ENCODE data around the gene OASL. TPM values are rescaled to one million over a fixed set of nuclear protein-coding genes. Genes with fewer than 3 reads are reported as not detected.

The OASL gene
- total and polyA plus RNA-seq, 4 donors: 0.60 to 11.1 (median 9.2) TPM

GRCh38 chr12:120983759-120984158, 55.3 kb downstream of the OASL start:
- 78 to 89% methylated on average over 4 of the region's 4 CpGs for WGBS, 2 donors

GRCh38 chr12:120982659-120983058, 56.4 kb downstream of the OASL start:
- no peak for TF ChIP-seq CTCF (IDR thresholded peaks at IDR 0.05; ENCODE audit: control extremely low read depth, extremely low read depth)
- DNase-seq (no peak), ATAC-seq (ENCODE audit: insufficient read depth, low FRiP score) (no peak)
- WGBS, 2 donors: 81 to 85% methylated on average over 7 of the region's 7 CpGs
- Histone ChIP-seq H3K27me3 (ENCODE audit: control insufficient read depth in 3 of 3, insufficient read depth in 3 of 3, low read length in 2 of 3) (no peaks in the 10 kb centered on the region), H3K36me3 (ENCODE audit: control insufficient read depth in 4 of 4, insufficient read depth in 4 of 4, low read length in 4 of 4) (no peaks in the 10 kb centered on the region), H3K27ac (ENCODE audit: low read depth in 1 of 2, low read length in 1 of 2) (no peak overlapping the region), H3K4me1 (ENCODE audit: control insufficient read depth in 5 of 5, insufficient read depth in 5 of 5, low read length in 5 of 5) (peaks cover 0 to 7% (median 0%) of the 10 kb centered on the region in 5 donors), H3K9ac (ENCODE audit: insufficient read depth in 1 of 2, low read length in 2 of 2) (no peak overlapping the region), H3K9me3 (ENCODE audit: control insufficient read depth in 4 of 4, insufficient read depth in 3 of 4, low read length in 3 of 4) (no peaks in the 10 kb centered on the region), H3K4me3 (no peak overlapping the region)

More at GRCh38 chr12:120983759-120984158, 55.3 kb downstream of the OASL start:
- Histone ChIP-seq H3K9ac (ENCODE audit: insufficient read depth in 1 of 2, low read length in 2 of 2) (no peak overlapping the region), H3K4me1 (ENCODE audit: control insufficient read depth in 5 of 5, insufficient read depth in 5 of 5, low read length in 5 of 5) (peaks cover 0 to 7% (median 0%) of the 10 kb centered on the region in 5 donors), H3K27ac (ENCODE audit: low read depth in 1 of 2, low read length in 1 of 2) (no peak overlapping the region), H3K27me3 (ENCODE audit: control insufficient read depth in 3 of 3, insufficient read depth in 3 of 3, low read length in 2 of 3) (no peaks in the 10 kb centered on the region), H3K36me3 (ENCODE audit: control insufficient read depth in 4 of 4, insufficient read depth in 4 of 4, low read length in 4 of 4) (no peaks in the 10 kb centered on the region), H3K9me3 (ENCODE audit: control insufficient read depth in 4 of 4, insufficient read depth in 3 of 4, low read length in 3 of 4) (no peaks in the 10 kb centered on the region), H3K4me3 (no peak overlapping the region)
- TF ChIP-seq CTCF (IDR thresholded peaks at IDR 0.05; ENCODE audit: control extremely low read depth, extremely low read depth): no peak
- ATAC-seq (ENCODE audit: insufficient read depth, low FRiP score) (no peak), DNase-seq (no peak)

- Histone ChIP-seq H3K27ac (ENCODE audit: low read depth in 1 of 2, low read length in 1 of 2) (no peak overlapping the region), H3K9ac (ENCODE audit: insufficient read depth in 1 of 2, low read length in 2 of 2) (no peak overlapping the region), H3K27me3 (ENCODE audit: control insufficient read depth in 3 of 3, insufficient read depth in 3 of 3, low read length in 2 of 3) (no peaks in the 10 kb centered on the region), H3K9me3 (ENCODE audit: control insufficient read depth in 4 of 4, insufficient read depth in 3 of 4, low read length in 3 of 4) (no peaks in the 10 kb centered on the region), H3K4me1 (ENCODE audit: control insufficient read depth in 5 of 5, insufficient read depth in 5 of 5, low read length in 5 of 5) (peaks cover 0 to 7% (median 0%) of the 10 kb centered on the region in 5 donors), H3K36me3 (ENCODE audit: control insufficient read depth in 4 of 4, insufficient read depth in 4 of 4, low read length in 4 of 4) (no peaks in the 10 kb centered on the region), H3K4me3 (no peak overlapping the region)
- DNase-seq (no peak), ATAC-seq (ENCODE audit: insufficient read depth, low FRiP score) (no peak)
- 64 to 82% methylated on average over 6 of the region's 6 CpGs for WGBS, 2 donors
- no peak for TF ChIP-seq CTCF (IDR thresholded peaks at IDR 0.05; ENCODE audit: control extremely low read depth, extremely low read depth)
Measured at GRCh38 chr12:120981407-120981941, 57.6 kb downstream of the OASL start.
